ENCODE data around the gene TCEAL3. TPM values are rescaled to one million over a fixed set of nuclear protein-coding genes. Genes with fewer than 3 reads are reported as not detected.

Gene TCEAL3
- total RNA-seq, 1 experiment from 2014 or later: 9.1 TPM

DNA sequence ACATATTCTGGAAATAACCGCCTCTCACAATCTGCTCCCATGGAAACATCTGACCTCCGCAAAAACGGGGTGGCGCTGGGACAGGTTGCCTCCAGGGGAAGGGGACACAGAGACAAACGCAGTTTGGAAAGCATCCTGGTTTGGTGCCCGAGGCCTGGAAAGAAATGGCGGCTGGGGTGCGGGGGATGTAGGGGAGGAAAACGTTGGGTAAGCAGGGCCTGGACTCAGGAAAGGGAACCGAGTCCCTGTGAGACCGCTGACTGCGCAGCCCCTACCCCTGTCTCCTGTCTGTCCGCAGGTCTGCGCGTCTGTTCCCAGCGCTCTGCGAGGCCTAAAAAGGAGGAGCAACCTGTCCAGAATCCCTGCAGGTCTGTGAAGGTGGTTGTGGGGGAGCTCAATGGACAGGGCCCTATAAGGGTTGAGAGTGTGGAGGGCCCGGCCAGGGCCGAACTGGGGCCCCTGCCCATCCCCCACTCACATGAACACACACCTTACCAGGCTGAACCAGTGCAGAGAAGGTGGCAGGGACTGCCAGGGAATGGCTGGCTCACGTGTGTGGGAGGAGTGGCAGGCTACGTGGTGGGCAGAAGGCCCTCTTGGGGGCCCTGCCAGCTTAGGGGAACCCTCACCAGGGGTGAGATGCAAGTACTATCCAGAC lies 672 bp downstream of the TCEAL3 start:
- DNase-seq: peak; percentile 8
- H3K27me3 Mint-ChIP-seq (ENCODE audit: unreplicated experiment): no peaks in the 10 kb centered on the region
- no peaks in the 10 kb centered on the region for H3K9me3 Mint-ChIP-seq (ENCODE audit: low read depth, unreplicated experiment)
- peak overlapping the region; percentile 74 for H3K4me3 Mint-ChIP-seq (ENCODE audit: low read depth, unreplicated experiment)
- no TSS peak for BruUV-seq (replicated peaks)
- CTCF ChIA-PET: no interaction called here
- TF ChIP-seq, protein P1, sequence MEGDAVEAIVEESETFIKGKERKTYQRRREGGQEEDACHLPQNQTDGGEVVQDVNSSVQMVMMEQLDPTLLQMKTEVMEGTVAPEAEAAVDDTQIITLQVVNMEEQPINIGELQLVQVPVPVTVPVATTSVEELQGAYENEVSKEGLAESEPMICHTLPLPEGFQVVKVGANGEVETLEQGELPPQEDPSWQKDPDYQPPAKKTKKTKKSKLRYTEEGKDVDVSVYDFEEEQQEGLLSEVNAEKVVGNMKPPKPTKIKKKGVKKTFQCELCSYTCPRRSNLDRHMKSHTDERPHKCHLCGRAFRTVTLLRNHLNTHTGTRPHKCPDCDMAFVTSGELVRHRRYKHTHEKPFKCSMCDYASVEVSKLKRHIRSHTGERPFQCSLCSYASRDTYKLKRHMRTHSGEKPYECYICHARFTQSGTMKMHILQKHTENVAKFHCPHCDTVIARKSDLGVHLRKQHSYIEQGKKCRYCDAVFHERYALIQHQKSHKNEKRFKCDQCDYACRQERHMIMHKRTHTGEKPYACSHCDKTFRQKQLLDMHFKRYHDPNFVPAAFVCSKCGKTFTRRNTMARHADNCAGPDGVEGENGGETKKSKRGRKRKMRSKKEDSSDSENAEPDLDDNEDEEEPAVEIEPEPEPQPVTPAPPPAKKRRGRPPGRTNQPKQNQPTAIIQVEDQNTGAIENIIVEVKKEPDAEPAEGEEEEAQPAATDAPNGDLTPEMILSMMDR (IDR thresholded peaks at IDR 0.05; ENCODE audit: unreplicated experiment): no peak
- intact Hi-C loops (cut with micrococcal nuclease; ENCODE audit: unreplicated experiment): no loop called here
- H3K27ac Mint-ChIP-seq (ENCODE audit: unreplicated experiment): peak overlapping the region; percentile 20
- H3K4me1 Mint-ChIP-seq (ENCODE audit: low read depth, unreplicated experiment): peaks cover 10% of the 10 kb centered on the region
- H3K36me3 Mint-ChIP-seq (ENCODE audit: insufficient read depth, unreplicated experiment): peaks cover 16% of the 10 kb centered on the region

DNA sequence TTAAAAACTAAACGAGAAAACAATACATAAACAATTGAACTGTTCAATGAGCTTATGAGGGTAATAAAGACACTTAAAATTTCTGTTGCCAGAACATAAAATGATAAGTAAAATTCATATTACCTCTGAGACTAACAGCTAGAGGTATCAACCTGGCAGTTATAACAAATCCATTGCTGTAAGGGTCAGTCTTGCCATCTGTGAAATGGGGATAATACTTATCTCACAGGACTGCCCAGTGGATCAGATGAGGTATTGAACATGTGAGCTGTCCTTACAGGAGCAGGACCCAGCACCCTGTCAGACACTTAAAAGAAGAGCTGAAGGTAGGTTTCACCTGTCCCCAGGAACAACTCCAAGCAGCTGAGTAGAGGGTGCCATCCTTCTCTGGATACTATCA lies 2.5 kb downstream of the TCEAL3 start:
- Mint-ChIP-seq H3K4me3 (ENCODE audit: low read depth, unreplicated experiment) (no peak overlapping the region), H3K9me3 (ENCODE audit: low read depth, unreplicated experiment) (no peaks in the 10 kb centered on the region), H3K4me1 (ENCODE audit: low read depth, unreplicated experiment) (peaks cover 10% of the 10 kb centered on the region), H3K27ac (ENCODE audit: unreplicated experiment) (no peak overlapping the region), H3K36me3 (ENCODE audit: insufficient read depth, unreplicated experiment) (peaks cover 16% of the 10 kb centered on the region), H3K27me3 (ENCODE audit: unreplicated experiment) (no peaks in the 10 kb centered on the region)
- DNase-seq: no peak
- BruUV-seq (replicated peaks): no TSS peak
- intact Hi-C loops (cut with micrococcal nuclease; ENCODE audit: unreplicated experiment): no loop called here
- TF ChIP-seq, protein P1 (IDR thresholded peaks at IDR 0.05; ENCODE audit: unreplicated experiment): no peak
- CTCF ChIA-PET: no interaction called here

DNA sequence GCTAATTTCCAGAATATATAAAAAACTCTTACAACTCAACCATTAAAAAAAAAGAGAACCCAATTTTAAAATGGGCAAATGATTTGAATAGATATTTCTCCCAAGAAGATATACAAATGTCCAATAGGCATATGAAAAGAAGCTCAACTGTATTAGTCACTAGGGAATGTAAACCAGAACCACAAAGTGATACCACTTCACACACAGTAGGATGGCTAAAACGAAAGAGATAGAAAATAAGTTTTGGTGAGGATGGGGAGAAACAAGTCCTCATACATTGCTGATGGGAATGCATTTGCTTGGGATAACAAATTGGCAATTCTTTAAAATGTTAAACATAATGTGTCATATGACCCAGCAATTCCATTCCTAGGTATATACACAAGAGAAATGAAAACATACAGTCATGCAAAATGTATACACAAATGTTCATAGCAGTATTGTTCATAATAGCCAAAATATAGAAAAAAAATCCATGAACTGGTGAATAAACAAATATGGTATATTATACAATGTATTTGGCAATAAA lies 5.7 kb downstream of the TCEAL3 start:
- peaks cover 8% of the 10 kb centered on the region for H3K4me1 Mint-ChIP-seq (ENCODE audit: low read depth, unreplicated experiment)
- BruUV-seq (replicated peaks): no TSS peak
- TF ChIP-seq, protein P1 (IDR thresholded peaks at IDR 0.05; ENCODE audit: unreplicated experiment): no peak
- H3K9me3 Mint-ChIP-seq (ENCODE audit: low read depth, unreplicated experiment): peaks cover 3% of the 10 kb centered on the region
- H3K27me3 Mint-ChIP-seq (ENCODE audit: unreplicated experiment): no peaks in the 10 kb centered on the region
- H3K27ac Mint-ChIP-seq (ENCODE audit: unreplicated experiment): no peak overlapping the region
- peaks cover 2% of the 10 kb centered on the region for H3K36me3 Mint-ChIP-seq (ENCODE audit: insufficient read depth, unreplicated experiment)
- intact Hi-C loops (cut with micrococcal nuclease; ENCODE audit: unreplicated experiment): no loop called here
- DNase-seq: no peak
- no peak overlapping the region for H3K4me3 Mint-ChIP-seq (ENCODE audit: low read depth, unreplicated experiment)
- CTCF ChIA-PET: no interaction called here

DNA sequence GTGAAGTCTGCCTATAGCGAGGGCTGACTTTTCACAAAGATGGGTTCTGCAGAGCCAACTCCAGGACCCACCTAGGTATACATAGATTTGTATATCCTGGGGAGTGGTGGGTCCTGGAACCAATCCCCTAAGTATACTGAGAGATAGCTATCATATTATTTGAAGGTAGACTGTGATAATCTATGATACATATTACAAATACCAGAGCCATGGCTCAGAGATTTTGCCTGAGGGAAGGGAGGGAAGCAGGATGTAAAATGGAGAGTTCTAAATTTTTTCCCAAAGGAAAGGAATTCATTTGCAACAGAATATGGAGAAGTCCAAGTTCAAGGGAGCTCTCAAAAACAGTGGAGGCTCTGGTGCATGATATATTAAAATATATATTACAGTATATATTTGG lies 7.2 kb downstream of the TCEAL3 start:
- DNase-seq: no peak
- Mint-ChIP-seq H3K4me1 (ENCODE audit: low read depth, unreplicated experiment) (peaks cover 8% of the 10 kb centered on the region), H3K36me3 (ENCODE audit: insufficient read depth, unreplicated experiment) (no peaks in the 10 kb centered on the region), H3K27me3 (ENCODE audit: unreplicated experiment) (no peaks in the 10 kb centered on the region), H3K9me3 (ENCODE audit: low read depth, unreplicated experiment) (peaks cover 3% of the 10 kb centered on the region), H3K4me3 (ENCODE audit: low read depth, unreplicated experiment) (no peak overlapping the region), H3K27ac (ENCODE audit: unreplicated experiment) (no peak overlapping the region)
- BruUV-seq (replicated peaks): no TSS peak
- intact Hi-C loops (cut with micrococcal nuclease; ENCODE audit: unreplicated experiment): no loop called here
- CTCF ChIA-PET: no interaction called here
- TF ChIP-seq, protein P1 (IDR thresholded peaks at IDR 0.05; ENCODE audit: unreplicated experiment): no peak
